ENCODE results near the gene CEP350.

CEP350 gene

GRCh38 chr1:179984942-179985341, 30.3 kb downstream of the CEP350 start:
- no peaks in the 10 kb centered on the region for H3K27me3 ChIP-seq (ENCODE audit: insufficient read depth, poor library complexity, severe bottlenecking)
- H3K36me3 ChIP-seq (ENCODE audit: low read depth), result no peaks in the 10 kb centered on the region; the same call in 1 of the 2 replicates
- no peak overlapping the region for H3K27ac ChIP-seq (ENCODE audit: poor library complexity, severe bottlenecking)
- no peaks in the 10 kb centered on the region for H3K4me1 ChIP-seq (ENCODE audit: insufficient read depth, poor library complexity, severe bottlenecking)
- H3K9me3 ChIP-seq (ENCODE audit: severe bottlenecking), result no peaks in the 10 kb centered on the region
- TF ChIP-seq CTCF (IDR thresholded peaks at IDR 0.05; ENCODE audit: poor library complexity, severe bottlenecking), result no peak
- H3K4me3 ChIP-seq (ENCODE audit: severe bottlenecking), result no peak overlapping the region
- DNase-seq (ENCODE audit: low spot score) (no peak), ATAC-seq (ENCODE audit: low read depth) (no peak)

GRCh38 chr1:179990847-179991246, 36.2 kb downstream of the CEP350 start:
- no peak for TF ChIP-seq CTCF (IDR thresholded peaks at IDR 0.05; ENCODE audit: poor library complexity, severe bottlenecking)
- ATAC-seq (ENCODE audit: low read depth), result no peak

GRCh38 chr1:179995576-179995975, 41.0 kb downstream of the CEP350 start:
- ATAC-seq (ENCODE audit: low read depth), result no peak

More at GRCh38 chr1:179990847-179991246, 36.2 kb downstream of the CEP350 start:
- H3K27me3 ChIP-seq (ENCODE audit: insufficient read depth, poor library complexity, severe bottlenecking), result no peaks in the 10 kb centered on the region
- no peak overlapping the region for H3K27ac ChIP-seq (ENCODE audit: poor library complexity, severe bottlenecking)
- no peaks in the 10 kb centered on the region for H3K9me3 ChIP-seq (ENCODE audit: severe bottlenecking)
- H3K4me1 ChIP-seq (ENCODE audit: insufficient read depth, poor library complexity, severe bottlenecking), result no peaks in the 10 kb centered on the region
- peaks cover 20% of the 10 kb centered on the region for H3K36me3 ChIP-seq (ENCODE audit: low read depth)
- H3K4me3 ChIP-seq (ENCODE audit: severe bottlenecking), result no peak overlapping the region
- DNase-seq (ENCODE audit: low spot score), result no peak

GRCh38 chr1:179996099-179996498, 41.5 kb downstream of the CEP350 start:
- DNase-seq (ENCODE audit: low spot score) (no peak), ATAC-seq (ENCODE audit: low read depth) (no peak)
- no peak for TF ChIP-seq CTCF (IDR thresholded peaks at IDR 0.05; ENCODE audit: poor library complexity, severe bottlenecking)
- no peak overlapping the region for H3K27ac ChIP-seq (ENCODE audit: poor library complexity, severe bottlenecking)
- no peaks in the 10 kb centered on the region for H3K9me3 ChIP-seq (ENCODE audit: severe bottlenecking)
- no peak overlapping the region for H3K4me3 ChIP-seq (ENCODE audit: severe bottlenecking)
- H3K4me1 ChIP-seq (ENCODE audit: insufficient read depth, poor library complexity, severe bottlenecking), result no peaks in the 10 kb centered on the region
- H3K36me3 ChIP-seq (ENCODE audit: low read depth), result peaks cover 50% of the 10 kb centered on the region
- H3K27me3 ChIP-seq (ENCODE audit: insufficient read depth, poor library complexity, severe bottlenecking), result no peaks in the 10 kb centered on the region

More at GRCh38 chr1:179995576-179995975, 41.0 kb downstream of the CEP350 start:
- Histone ChIP-seq H3K36me3 (ENCODE audit: low read depth) (peaks cover 52% of the 10 kb centered on the region), H3K27me3 (ENCODE audit: insufficient read depth, poor library complexity, severe bottlenecking) (no peaks in the 10 kb centered on the region), H3K27ac (ENCODE audit: poor library complexity, severe bottlenecking) (no peak overlapping the region), H3K9me3 (ENCODE audit: severe bottlenecking) (no peaks in the 10 kb centered on the region), H3K4me3 (ENCODE audit: severe bottlenecking) (no peak overlapping the region), H3K4me1 (ENCODE audit: insufficient read depth, poor library complexity, severe bottlenecking) (no peaks in the 10 kb centered on the region)
- no peak for TF ChIP-seq CTCF (IDR thresholded peaks at IDR 0.05; ENCODE audit: poor library complexity, severe bottlenecking)
- no peak for DNase-seq (ENCODE audit: low spot score)

GRCh38 chr1:180000575-180000974, 46.0 kb downstream of the CEP350 start:
- no peak for TF ChIP-seq CTCF (IDR thresholded peaks at IDR 0.05; ENCODE audit: poor library complexity, severe bottlenecking)
- DNase-seq (ENCODE audit: low spot score) (no peak), ATAC-seq (ENCODE audit: low read depth) (no peak)
- no peaks in the 10 kb centered on the region for H3K9me3 ChIP-seq (ENCODE audit: severe bottlenecking)
- no peak overlapping the region for H3K4me3 ChIP-seq (ENCODE audit: severe bottlenecking)
- H3K36me3 ChIP-seq (ENCODE audit: low read depth), result peaks cover 42% of the 10 kb centered on the region
- H3K27ac ChIP-seq (ENCODE audit: poor library complexity, severe bottlenecking), result no peak overlapping the region
- H3K4me1 ChIP-seq (ENCODE audit: insufficient read depth, poor library complexity, severe bottlenecking), result no peaks in the 10 kb centered on the region
- no peaks in the 10 kb centered on the region for H3K27me3 ChIP-seq (ENCODE audit: insufficient read depth, poor library complexity, severe bottlenecking)

All from RWPE2 (cell line).